PC-3 (cell line): Measurements from ENCODE around the gene PARP6. TPM values are rescaled to one million over a fixed set of nuclear protein-coding genes. Genes with fewer than 3 reads are reported as not detected.

ENCODE experiments used
- ATAC-seq: fragments of 200-7000 bp; cut with Tn5 transposase; 2 replicates; pipeline ENCODE4 v1.9.1; 2020; ENCODE audit warnings: mild to moderate bottlenecking, moderate library complexity
- BruUV-seq: library from RNA; stranded (reverse); fragments of 400-500 nt; replicated peaks from 2 replicates; lab custom pipeline; 2021; lab: Mats Ljungman, UMichigan
- CTCF ChIA-PET: fragments of 300-600 bp; sonication (Branson Sonifier 250); formaldehyde crosslinking; loops from one replicate; lab custom pipeline; 2022; ENCODE audit warnings: antibody characterized with exemption; lab: Charles Lee
- POLR2A ChIA-PET: fragments of 300-600 bp; sonication (Branson Sonifier 250); formaldehyde crosslinking; loops from one replicate; lab custom pipeline; 2022; ENCODE audit warnings: antibody characterized with exemption; ENCODE audit not compliant: unreplicated experiment; lab: Charles Lee
- DNase-seq: peaks from one replicate; pipeline ENCODE4 v3.0.0-alpha.2; 2015
- H2AFZ ChIP-seq: fragments of 300-600 bp; sonication (generic); 2 replicates; pipeline ENCODE4 v1.6.0; 2016; ENCODE audit warnings: antibody characterized with exemption, low read length
- H3F3A ChIP-seq: fragments of 300-600 bp; sonication (generic); one replicate; pipeline ENCODE4 v1.6.0; 2017; ENCODE audit warnings: antibody characterized with exemption, low read length, control low read depth, mild to moderate bottlenecking; ENCODE audit not compliant: unreplicated experiment
- H3K27ac ChIP-seq: fragments of 300-600 bp; sonication (generic); 2 replicates; pipeline ENCODE4 v1.5.1; 2016; ENCODE audit warnings: mild to moderate bottlenecking, low read length
- H3K27me3 ChIP-seq: fragments of 300-600 bp; sonication (generic); 2 replicates; pipeline ENCODE4 v1.6.1; 2016; ENCODE audit warnings: low read length, mixed read lengths
- H3K36me3 ChIP-seq: fragments of 300-600 bp; sonication (generic); 2 replicates; pipeline ENCODE4 v1.6.1; 2016; ENCODE audit warnings: low read depth, mixed run types, low read length, mixed read lengths
- H3K4me1 ChIP-seq: fragments of 300-600 bp; sonication (generic); 2 replicates; pipeline ENCODE4 v1.5.1; 2016; ENCODE audit warnings: low read length; ENCODE audit not compliant: insufficient read depth
- H3K4me2 ChIP-seq: fragments of 300-600 bp; sonication (generic); 2 replicates; pipeline ENCODE4 v1.6.0; 2016; ENCODE audit warnings: low read length
- H3K4me3 ChIP-seq: fragments of 300-600 bp; sonication (generic); 2 replicates; pipeline ENCODE4 v1.5.1; 2016; ENCODE audit warnings: mild to moderate bottlenecking, low read length, mixed read lengths
- H3K79me2 ChIP-seq: fragments of 300-600 bp; sonication (generic); 2 replicates; pipeline ENCODE4 v1.6.1; 2017; ENCODE audit warnings: low read length, mixed read lengths
- H3K9ac ChIP-seq: fragments of 300-600 bp; sonication (generic); 2 replicates; pipeline ENCODE4 v1.6.0; 2016; ENCODE audit warnings: mild to moderate bottlenecking, low read length
- H3K9me2 ChIP-seq: fragments of 300-600 bp; sonication (generic); replicated peaks from 2 replicates; pipeline ENCODE4 v1.6.1; 2016; ENCODE audit warnings: mixed run types, low read length, mixed read lengths
- H3K9me3 ChIP-seq: fragments of 300-600 bp; sonication (generic); 2 replicates; pipeline ENCODE4 v1.6.1; 2016; ENCODE audit warnings: low read length, mixed read lengths
- H4K20me1 ChIP-seq: fragments of 300-600 bp; sonication (generic); 2 replicates; pipeline ENCODE4 v1.6.1; 2016; ENCODE audit warnings: low read length, mixed read lengths
- EZH2 ChIP-seq: fragments of 300-600 bp; sonication (generic); IDR thresholded peaks from one replicate; pipeline ENCODE4 v1.6.1; 2017; ENCODE audit warnings: antibody characterized with exemption, mild to moderate bottlenecking, low read length; ENCODE audit not compliant: unreplicated experiment
- EZH2phosphoT487 ChIP-seq: fragments of 300-600 bp; sonication (generic); IDR thresholded peaks from 2 replicates; pipeline ENCODE4 v1.6.1; 2018; ENCODE audit warnings: mild to moderate bottlenecking, antibody characterized with exemption, low read length, borderline replicate concordance
- intact Hi-C: fragments of 100-400 bp; cut with micrococcal nuclease; formaldehyde crosslinking; loops from 2 replicates; pipeline ENCODE4 v1.9.0; 2023
- total RNA-seq: library from RNA; depleted of rRNA; stranded (reverse); fragments of >200 nt; gene quantifications from 2 replicates; pipeline ENCODE4 v1.2.3, GENCODE V29; 2014
- TF ChIP-seq, protein P1 (sequence below): fragments of 300-600 bp; sonication (generic); conservative IDR thresholded peaks from 2 replicates; pipeline ENCODE4 v1.5.1; 2017; ENCODE audit warnings: antibody characterized with exemption, low read depth, mild to moderate bottlenecking, low read length

PARP6 gene
- total RNA-seq, 1 experiment from 2014 or later = not detected

DNA sequence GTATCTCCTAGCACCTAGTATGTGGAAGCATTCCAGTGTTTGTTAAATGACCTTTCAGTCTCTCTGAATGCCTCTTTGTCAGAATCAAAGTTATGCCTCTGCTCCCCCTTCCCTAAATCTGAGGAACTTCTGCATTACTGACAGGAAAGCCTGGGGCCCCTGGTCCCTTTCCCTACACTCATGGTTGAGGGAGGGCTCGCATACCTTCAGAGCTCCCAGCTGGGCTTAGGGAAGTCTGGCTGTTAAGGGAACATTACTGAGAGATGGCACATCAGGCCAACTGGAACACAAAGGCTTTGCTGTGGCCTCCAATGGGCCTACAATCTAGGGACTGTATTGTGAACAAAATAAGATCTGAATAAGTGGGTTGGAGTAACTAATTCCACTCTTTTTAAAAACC, 51.7 kb downstream of the PARP6 start:
- DNase-seq (no peak), ATAC-seq (no peak)
- Histone ChIP-seq H2AFZ (no peak overlapping the region), H3K4me3 (no peak overlapping the region), H3K4me1 (peaks cover 31% of the 10 kb centered on the region), H3K36me3 (peaks cover 84% of the 10 kb centered on the region), H4K20me1 (peaks cover 88% of the 10 kb centered on the region), H3K9ac (no peak overlapping the region), H3K9me3 (no peaks in the 10 kb centered on the region), H3K27ac (no peak overlapping the region), H3K27me3 (no peaks in the 10 kb centered on the region), H3K4me2 (no peak overlapping the region), H3F3A (peaks cover 14% of the 10 kb centered on the region), H3K9me2 (no peaks in the 10 kb centered on the region), H3K79me2 (peaks cover 98% of the 10 kb centered on the region)
- ChIA-PET CTCF (no interaction called here), POLR2A (no interaction called here)
- TF ChIP-seq, protein P1, sequence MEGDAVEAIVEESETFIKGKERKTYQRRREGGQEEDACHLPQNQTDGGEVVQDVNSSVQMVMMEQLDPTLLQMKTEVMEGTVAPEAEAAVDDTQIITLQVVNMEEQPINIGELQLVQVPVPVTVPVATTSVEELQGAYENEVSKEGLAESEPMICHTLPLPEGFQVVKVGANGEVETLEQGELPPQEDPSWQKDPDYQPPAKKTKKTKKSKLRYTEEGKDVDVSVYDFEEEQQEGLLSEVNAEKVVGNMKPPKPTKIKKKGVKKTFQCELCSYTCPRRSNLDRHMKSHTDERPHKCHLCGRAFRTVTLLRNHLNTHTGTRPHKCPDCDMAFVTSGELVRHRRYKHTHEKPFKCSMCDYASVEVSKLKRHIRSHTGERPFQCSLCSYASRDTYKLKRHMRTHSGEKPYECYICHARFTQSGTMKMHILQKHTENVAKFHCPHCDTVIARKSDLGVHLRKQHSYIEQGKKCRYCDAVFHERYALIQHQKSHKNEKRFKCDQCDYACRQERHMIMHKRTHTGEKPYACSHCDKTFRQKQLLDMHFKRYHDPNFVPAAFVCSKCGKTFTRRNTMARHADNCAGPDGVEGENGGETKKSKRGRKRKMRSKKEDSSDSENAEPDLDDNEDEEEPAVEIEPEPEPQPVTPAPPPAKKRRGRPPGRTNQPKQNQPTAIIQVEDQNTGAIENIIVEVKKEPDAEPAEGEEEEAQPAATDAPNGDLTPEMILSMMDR = no peak
- no TSS peak for BruUV-seq
- intact Hi-C loops = loop anchor here (10.0 kb wide), 1 partner anchor 254 kb away; the partner anchor contains the start of gene ARIH1

DNA sequence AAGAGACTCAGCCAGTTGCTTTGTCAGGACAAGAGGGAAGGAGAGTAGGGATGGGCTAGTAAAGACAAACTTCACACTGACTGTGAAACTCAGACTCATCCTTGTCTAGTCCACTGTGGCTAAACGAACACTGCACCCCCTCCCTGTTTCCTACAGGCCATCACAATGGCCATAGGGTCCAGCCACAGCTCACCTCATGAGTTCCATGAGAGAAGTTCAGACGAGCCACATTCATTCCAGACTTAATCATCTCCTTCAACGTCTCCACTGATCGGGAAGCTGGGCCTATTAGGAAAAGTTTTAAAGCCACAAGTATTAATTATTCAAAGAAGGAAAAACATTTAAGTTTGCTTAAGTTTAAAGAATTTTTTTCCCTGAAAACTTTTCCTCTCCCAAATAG, 55.1 kb downstream of the PARP6 start:
- DNase-seq (no peak), ATAC-seq (no peak)
- H3K9me3 ChIP-seq = no peaks in the 10 kb centered on the region
- no peak overlapping the region for H3K4me3 ChIP-seq
- no peaks in the 10 kb centered on the region for H3K9me2 ChIP-seq
- TF ChIP-seq EZH2 = no peak
- TF ChIP-seq, protein P1 = no peak
- TF ChIP-seq EZH2phosphoT487 = no peak
- H4K20me1 ChIP-seq = peaks cover 70% of the 10 kb centered on the region
- BruUV-seq = no TSS peak
- H3K9ac ChIP-seq = no peak overlapping the region
- peaks cover 21% of the 10 kb centered on the region for H3F3A ChIP-seq
- intact Hi-C loops = no loop called here
- peaks cover 93% of the 10 kb centered on the region for H3K79me2 ChIP-seq
- peaks cover 88% of the 10 kb centered on the region for H3K36me3 ChIP-seq
- H3K27me3 ChIP-seq = no peaks in the 10 kb centered on the region
- peaks cover 3% of the 10 kb centered on the region; the same call in 1 of the 2 replicates for H3K4me1 ChIP-seq
- no peak overlapping the region for H3K27ac ChIP-seq
- POLR2A ChIA-PET = no interaction called here
- H2AFZ ChIP-seq = no peak overlapping the region
- CTCF ChIA-PET = no interaction called here
- H3K4me2 ChIP-seq = no peak overlapping the region

DNA sequence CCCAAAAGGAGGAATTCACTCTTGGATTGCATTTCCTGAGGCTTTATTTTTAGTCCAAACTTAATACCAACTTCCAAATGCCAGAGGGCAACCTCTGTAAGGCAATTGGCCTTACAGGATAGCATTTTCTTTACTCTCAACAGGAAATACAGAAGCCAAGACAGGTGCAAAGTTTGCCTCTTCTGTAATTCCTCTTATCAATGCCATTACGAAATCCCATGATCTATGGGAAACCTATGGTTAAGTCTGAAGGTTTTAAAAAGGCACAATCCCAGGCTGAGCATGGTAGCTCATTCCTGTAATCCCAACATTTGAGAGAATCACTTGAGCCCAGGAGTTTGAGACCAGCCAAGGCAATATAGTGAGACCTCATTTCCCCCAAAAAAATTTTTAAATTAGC, 56.3 kb downstream of the PARP6 start:
- H3K27me3 ChIP-seq = no peaks in the 10 kb centered on the region
- peaks cover 70% of the 10 kb centered on the region for H4K20me1 ChIP-seq
- H3K9me3 ChIP-seq = no peaks in the 10 kb centered on the region
- peaks cover 92% of the 10 kb centered on the region for H3K79me2 ChIP-seq
- H3K4me1 ChIP-seq = no peaks in the 10 kb centered on the region
- ChIA-PET POLR2A (no interaction called here), CTCF (no interaction called here)
- H3K9me2 ChIP-seq = no peaks in the 10 kb centered on the region
- H3K36me3 ChIP-seq = peaks cover 92% of the 10 kb centered on the region
- H3K9ac ChIP-seq = no peak overlapping the region
- H3K4me3 ChIP-seq = no peak overlapping the region
- H2AFZ ChIP-seq = no peak overlapping the region
- intact Hi-C loops = no loop called here
- TF ChIP-seq, protein P1 = no peak
- TF ChIP-seq EZH2phosphoT487 = no peak
- TF ChIP-seq EZH2 = no peak
- DNase-seq (no peak), ATAC-seq (no peak)
- no peak overlapping the region for H3K4me2 ChIP-seq
- H3F3A ChIP-seq = peaks cover 21% of the 10 kb centered on the region
- TSS peak; percentile 10 for BruUV-seq
- no peak overlapping the region for H3K27ac ChIP-seq
